Measurements from ENCODE around the gene LTBP1. TPM values are rescaled to one million over a fixed set of nuclear protein-coding genes. Genes with fewer than 3 reads are reported as not detected.

LTBP1 gene
- total and polyA plus RNA-seq, 2 donors (not counting 1 experiment from before 2014, with no cell fraction given), result 0.69 TPM; not detected in 1

DNA sequence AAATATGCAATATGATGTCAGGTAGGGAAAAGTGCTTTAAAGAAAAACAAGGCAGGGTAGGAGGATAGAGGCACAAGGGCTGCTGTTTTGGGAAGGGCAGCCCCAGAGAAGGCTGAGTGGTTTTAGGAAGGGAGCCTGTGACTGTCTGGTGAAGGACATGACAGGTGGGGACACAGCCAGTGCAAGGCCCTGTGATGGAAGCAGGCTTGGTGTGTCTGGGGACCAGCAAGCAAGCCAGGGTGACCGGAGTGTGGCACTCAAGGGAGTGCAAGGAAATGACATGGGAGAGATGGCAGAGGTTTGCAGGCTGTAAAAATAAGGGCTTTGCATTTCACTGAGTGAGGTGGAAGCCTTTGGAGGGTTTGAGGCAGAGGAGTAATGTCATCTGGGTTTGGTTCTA is 62.0 kb downstream of the LTBP1 start:
- H3K9me3 ChIP-seq (ENCODE audit: control extremely low read depth in 1 of 3, control insufficient read depth in 2 of 3, insufficient read depth in 1 of 3, low read length in 2 of 3), result no peaks in the 10 kb centered on the region
- CTCF ChIA-PET, result no interaction called here

DNA sequence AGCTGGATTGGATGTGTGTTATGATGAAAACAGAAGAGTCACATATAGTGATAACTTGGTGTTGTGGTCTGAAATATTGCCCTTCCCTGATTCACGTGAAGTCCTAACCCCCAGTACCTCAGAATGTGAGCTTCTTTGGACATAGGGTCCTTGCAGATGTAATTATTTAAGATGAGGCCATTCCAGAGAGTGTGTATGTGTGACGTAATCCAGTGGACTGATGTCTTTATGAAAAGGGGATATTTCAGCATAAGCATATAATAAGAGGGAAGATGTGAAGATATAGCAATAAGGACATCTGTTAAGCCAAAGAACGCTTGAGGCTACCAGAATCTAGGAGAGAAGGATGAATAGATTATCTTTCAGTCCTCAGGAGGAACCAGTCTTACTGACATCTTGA is 62.5 kb downstream of the LTBP1 start:
- no peak for ATAC-seq (ENCODE audit: low read depth)
- no peak overlapping the region for H3K4me2 ChIP-seq (replicated peaks; ENCODE audit: low read depth, low read length, poor library complexity, severe bottlenecking)
- H3K4me3 ChIP-seq (ENCODE audit: control extremely low read depth in 1 of 5, extremely low read depth in 1 of 5, insufficient read depth in 1 of 5, low read depth in 2 of 5, low read length in 4 of 5), result no peak overlapping the region
- Mint-ChIP-seq H3K4me1 (no peaks in the 10 kb centered on the region), H3K9me3 (ENCODE audit: insufficient read depth) (no peaks in the 10 kb centered on the region), H3K27ac (no peak overlapping the region), H3K27me3 (no peaks in the 10 kb centered on the region), H3K4me3 (no peak overlapping the region)
- 100% methylated on average over 2 of the region's 3 CpGs for WGBS (ENCODE audit: insufficient coverage)
- no peaks in the 10 kb centered on the region for H3K36me3 ChIP-seq (replicated peaks in 1 of 2; ENCODE audit: control extremely low read depth in 1 of 2, control insufficient read depth in 1 of 2, extremely low read depth in 1 of 2, insufficient read depth in 2 of 2, low read length in 1 of 2)
- DNase-seq, result no peak
- no peaks in the 10 kb centered on the region for H3K27me3 ChIP-seq (replicated peaks in 1 of 4; ENCODE audit: control extremely low read depth in 1 of 4, control insufficient read depth in 3 of 4, insufficient read depth in 4 of 4, low read length in 3 of 4)
- H2AFZ ChIP-seq (ENCODE audit: insufficient read depth, low read depth, low read length, poor library complexity, severe bottlenecking), result no peak overlapping the region
- no peak overlapping the region for H3K27ac ChIP-seq (ENCODE audit: low read length in 2 of 2)
- no peaks in the 10 kb centered on the region for H3K4me1 ChIP-seq (ENCODE audit: control insufficient read depth in 2 of 2, insufficient read depth in 2 of 2, low read length in 2 of 2)
- H3K79me2 ChIP-seq (ENCODE audit: control insufficient read depth, insufficient read depth, low read length), result no peaks in the 10 kb centered on the region
- H4K20me1 ChIP-seq (ENCODE audit: control insufficient read depth, insufficient read depth, low read length, poor library complexity, severe bottlenecking), result no peaks in the 10 kb centered on the region
- no peak for TF ChIP-seq EZH2 (IDR thresholded peaks at IDR 0.05; ENCODE audit: borderline replicate concordance, insufficient read depth, low read depth, low read length, poor library complexity, severe bottlenecking)
- TF ChIP-seq, protein P1, sequence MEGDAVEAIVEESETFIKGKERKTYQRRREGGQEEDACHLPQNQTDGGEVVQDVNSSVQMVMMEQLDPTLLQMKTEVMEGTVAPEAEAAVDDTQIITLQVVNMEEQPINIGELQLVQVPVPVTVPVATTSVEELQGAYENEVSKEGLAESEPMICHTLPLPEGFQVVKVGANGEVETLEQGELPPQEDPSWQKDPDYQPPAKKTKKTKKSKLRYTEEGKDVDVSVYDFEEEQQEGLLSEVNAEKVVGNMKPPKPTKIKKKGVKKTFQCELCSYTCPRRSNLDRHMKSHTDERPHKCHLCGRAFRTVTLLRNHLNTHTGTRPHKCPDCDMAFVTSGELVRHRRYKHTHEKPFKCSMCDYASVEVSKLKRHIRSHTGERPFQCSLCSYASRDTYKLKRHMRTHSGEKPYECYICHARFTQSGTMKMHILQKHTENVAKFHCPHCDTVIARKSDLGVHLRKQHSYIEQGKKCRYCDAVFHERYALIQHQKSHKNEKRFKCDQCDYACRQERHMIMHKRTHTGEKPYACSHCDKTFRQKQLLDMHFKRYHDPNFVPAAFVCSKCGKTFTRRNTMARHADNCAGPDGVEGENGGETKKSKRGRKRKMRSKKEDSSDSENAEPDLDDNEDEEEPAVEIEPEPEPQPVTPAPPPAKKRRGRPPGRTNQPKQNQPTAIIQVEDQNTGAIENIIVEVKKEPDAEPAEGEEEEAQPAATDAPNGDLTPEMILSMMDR (IDR thresholded peaks at IDR 0.05), result no peak
- no peaks in the 10 kb centered on the region for H3K9me3 ChIP-seq (ENCODE audit: control extremely low read depth in 1 of 3, control insufficient read depth in 2 of 3, insufficient read depth in 1 of 3, low read length in 2 of 3)
- intact Hi-C loops (cut with micrococcal nuclease), result no loop called here
- ChIA-PET POLR2A (no interaction called here), CTCF (no interaction called here)
- no peak overlapping the region for H3K9ac ChIP-seq (ENCODE audit: low read length)

More for the DNA sequence above, 62.0 kb downstream of the LTBP1 start:
- intact Hi-C loops (cut with micrococcal nuclease), result no loop called here
- H2AFZ ChIP-seq (ENCODE audit: insufficient read depth, low read depth, low read length, poor library complexity, severe bottlenecking), result no peak overlapping the region
- no peak overlapping the region for H3K27ac ChIP-seq (ENCODE audit: low read length in 2 of 2)
- H3K4me1 ChIP-seq (ENCODE audit: control insufficient read depth in 2 of 2, insufficient read depth in 2 of 2, low read length in 2 of 2), result no peaks in the 10 kb centered on the region
- H3K4me3 ChIP-seq (ENCODE audit: control extremely low read depth in 1 of 5, extremely low read depth in 1 of 5, insufficient read depth in 1 of 5, low read depth in 2 of 5, low read length in 4 of 5), result no peak overlapping the region
- no peaks in the 10 kb centered on the region for H4K20me1 ChIP-seq (ENCODE audit: control insufficient read depth, insufficient read depth, low read length, poor library complexity, severe bottlenecking)
- DNase-seq, result no peak
- H3K4me2 ChIP-seq (replicated peaks; ENCODE audit: low read depth, low read length, poor library complexity, severe bottlenecking), result no peak overlapping the region
- H3K36me3 ChIP-seq (replicated peaks in 1 of 2; ENCODE audit: control extremely low read depth in 1 of 2, control insufficient read depth in 1 of 2, extremely low read depth in 1 of 2, insufficient read depth in 2 of 2, low read length in 1 of 2), result no peaks in the 10 kb centered on the region
- no peak for TF ChIP-seq EZH2 (IDR thresholded peaks at IDR 0.05; ENCODE audit: borderline replicate concordance, insufficient read depth, low read depth, low read length, poor library complexity, severe bottlenecking)
- TF ChIP-seq, protein P1 (IDR thresholded peaks at IDR 0.05), result no peak
- Mint-ChIP-seq H3K27ac (no peak overlapping the region), H3K4me1 (no peaks in the 10 kb centered on the region), H3K27me3 (no peaks in the 10 kb centered on the region), H3K9me3 (ENCODE audit: insufficient read depth) (no peaks in the 10 kb centered on the region), H3K4me3 (no peak overlapping the region)
- H3K27me3 ChIP-seq (replicated peaks in 1 of 4; ENCODE audit: control extremely low read depth in 1 of 4, control insufficient read depth in 3 of 4, insufficient read depth in 4 of 4, low read length in 3 of 4), result no peaks in the 10 kb centered on the region
- POLR2A ChIA-PET, result no interaction called here
- no peak for ATAC-seq (ENCODE audit: low read depth)
- H3K79me2 ChIP-seq (ENCODE audit: control insufficient read depth, insufficient read depth, low read length), result no peaks in the 10 kb centered on the region
- H3K9ac ChIP-seq (ENCODE audit: low read length), result no peak overlapping the region
- 88% methylated on average over 1 of the region's 1 CpG for WGBS (ENCODE audit: insufficient coverage)
